ENCODE measurements around the gene FRMPD2. TPM values are rescaled to one million over a fixed set of nuclear protein-coding genes. Genes with fewer than 3 reads are reported as not detected.

FRMPD2 gene
- total and polyA plus RNA-seq, 2 donors (not counting 3 experiments of a cell fraction or from before 2014, with no cell fraction given): 0.42 TPM; not detected in 1

GRCh38 chr10:48214716-48215485, 59.6 kb downstream of the FRMPD2 start:
- dilution Hi-C loops (cut with MboI; ENCODE audit: extremely low pct_ligation_motif_present, low sequenced_read_pairs): no loop called here
- Histone ChIP-seq H3K27ac (ENCODE audit: insufficient read depth, low read depth, low read length) (no peak overlapping the region), H3K27me3 (ENCODE audit: control insufficient read depth in 2 of 2, insufficient read depth in 2 of 2, low read length in 2 of 2) (peaks cover 3% of the 10 kb centered on the region in 2 experiments), H3K9me3 (replicated peaks; ENCODE audit: control insufficient read depth, insufficient read depth, low read length) (no peaks in the 10 kb centered on the region), H3K4me1 (ENCODE audit: control insufficient read depth, extremely low read depth, insufficient read depth, low read length) (no peaks in the 10 kb centered on the region), H4K20me1 (replicated peaks; ENCODE audit: control insufficient read depth, extremely low read depth, insufficient read depth, low read length) (no peaks in the 10 kb centered on the region), H2AFZ (ENCODE audit: low read depth, low read length) (no peak overlapping the region), H3K4me3 (replicated peaks in 1 of 3; ENCODE audit: insufficient read depth in 1 of 3, low read depth in 1 of 3, low read length in 3 of 3) (no peak overlapping the region), H3K36me3 (ENCODE audit: control insufficient read depth in 2 of 2, extremely low read depth in 1 of 2, insufficient read depth in 2 of 2, low read length in 2 of 2) (no peaks in the 10 kb centered on the region), H3K9me1 (replicated peaks; ENCODE audit: control insufficient read depth, extremely low read depth, insufficient read depth, low read length) (no peaks in the 10 kb centered on the region), H3K79me2 (ENCODE audit: control insufficient read depth, insufficient read depth, low read length) (no peaks in the 10 kb centered on the region), H3K9ac (replicated peaks; ENCODE audit: extremely low read depth, insufficient read depth, low read length) (no peak overlapping the region), H3K4me2 (ENCODE audit: insufficient read depth, low read length) (no peak overlapping the region)
- DNase-seq (ENCODE audit: low read depth, low spot score) (no peak), FAIRE-seq (no peak)
- CTCF ChIA-PET: interaction anchor here (0.7 to 4.4 kb wide), 14 partner anchors 11 to 441 kb away, joined by 3 to 31 read pairs (median 3); no protein-coding TSS in a partner anchor
- POLR2A ChIA-PET: no interaction called here
- intact Hi-C loops (cut with micrococcal nuclease): loop anchor here (1.0 to 5.0 kb wide), 4 partner anchors 37 to 441 kb away; no protein-coding TSS in a partner anchor
- TF ChIP-seq MAX (IDR thresholded peaks at IDR 0.05; ENCODE audit: insufficient read depth, insufficient read length) (no peak), GATA2 (IDR thresholded peaks at IDR 0.05; ENCODE audit: insufficient read depth, insufficient read length, low read depth, low read length) (no peak), POLR2AphosphoS5 (IDR thresholded peaks at IDR 0.05; ENCODE audit: insufficient read depth, low read depth, low read length) (no peak), POLR2A (IDR thresholded peaks at IDR 0.05; ENCODE audit: low read depth, low read length) (no peak), FOS (IDR thresholded peaks at IDR 0.05; ENCODE audit: borderline replicate concordance, insufficient read depth, low read length) (no peak), JUN (IDR thresholded peaks at IDR 0.05; ENCODE audit: borderline replicate concordance, insufficient read depth, insufficient read length, low read depth) (no peak), CTCF (IDR thresholded peaks at IDR 0.05; ENCODE audit: extremely low read depth in 1 of 2, insufficient read depth in 1 of 2, low read depth in 1 of 2, low read length in 2 of 2) (no peak), MYC (IDR thresholded peaks at IDR 0.05; ENCODE audit: low read depth, low read length) (no peak), EZH2 (IDR thresholded peaks at IDR 0.05; ENCODE audit: borderline replicate concordance, low read depth, low read length, severe bottlenecking) (no peak)
- no TSS peak for BruUV-seq (replicated peaks)

Measured in endothelial cell of umbilical vein (primary cell).